Esophagus squamous epithelium (tissue), 5 donors: Measurements from ENCODE around the gene CLCNKB. TPM values are rescaled to one million over a fixed set of nuclear protein-coding genes. Genes with fewer than 3 reads are reported as not detected.

Experiments used
- DNase-seq: peaks from one replicate; lab custom pipeline; 2025; lab: John Stamatoyannopoulos, UW
- H3K27ac ChIP-seq, 4 donors: fragments of 200-600 bp; sonication (generic); one replicate each; pipeline ENCODE4 v1.5.1; 2016 to 2019; ENCODE audit warnings: mild to moderate bottlenecking in 1 of 4
- H3K27me3 ChIP-seq, 4 donors: fragments of 200-600 bp; sonication (generic); 1 replicate in 3 of 4; 2 replicates in 1 of 4; pipeline versions ENCODE4 v1.5.1 to v1.6.0; 2017 to 2021; ENCODE audit warnings: antibody characterized with exemption in 1 of 4
- H3K36me3 ChIP-seq, 3 donors: fragments of 200-600 bp; sonication (generic); one replicate each; pipeline ENCODE4 v1.5.1; 2016 to 2019
- H3K4me1 ChIP-seq, 3 donors: fragments of 200-600 bp; sonication (generic); one replicate each; pipeline ENCODE4 v1.5.1; 2017 to 2019
- H3K4me3 ChIP-seq, 4 donors: fragments of 200-600 bp; sonication (generic); 1 replicate in 3 of 4; 2 replicates in 1 of 4; pipeline ENCODE4 v1.5.1; 2016 to 2019; ENCODE audit warnings: mild to moderate bottlenecking in 2 of 4, moderate library complexity in 1 of 4
- H3K9me3 ChIP-seq, 3 donors: fragments of 200-600 bp; sonication (generic); one replicate each; pipeline ENCODE4 v1.5.1; 2016 to 2019
- POLR2A ChIP-seq, 4 donors: fragments of 450-650 bp; IDR thresholded peaks; one replicate each; pipeline ENCODE4 v1.6.1; 2017; ENCODE audit warnings: antibody characterized with exemption in 4 of 4, mild to moderate bottlenecking in 4 of 4, moderate library complexity in 3 of 4
- WGBS, 2 donors: methylation state at CpG; one replicate each; pipeline ENCODE4 v1.1.5; 2018; 5-methylcytosine and 5-hydroxymethylcytosine counted together
- intact Hi-C: fragments of 100-400 bp; cut with DNase I; formaldehyde crosslinking; loops from one replicate; pipeline ENCODE4 v1.15.0; 2022
- total RNA-seq, 4 donors: library from RNA; depleted of rRNA; stranded (reverse); fragments of >200 nt; gene quantifications; one replicate each; pipeline ENCODE4 v1.1.0, GENCODE V29; 2016
- TF ChIP-seq, protein P1 (sequence below), 6 experiments: fragments of 450-650 bp in 4 of 6; fragments of 200-600 bp in 2 of 6; sonication (generic) in 2 of 6; IDR thresholded peaks; one replicate each; pipeline ENCODE4 v1.5.1; 2016 to 2019; ENCODE audit warnings: antibody characterized with exemption in 6 of 6, mild to moderate bottlenecking in 4 of 6, moderate library complexity in 4 of 6
- donor health status: DM: yes; HTN: yes; CAD: no.

CLCNKB gene
- total RNA-seq, 4 donors from 2014 or later: not detected

DNA sequence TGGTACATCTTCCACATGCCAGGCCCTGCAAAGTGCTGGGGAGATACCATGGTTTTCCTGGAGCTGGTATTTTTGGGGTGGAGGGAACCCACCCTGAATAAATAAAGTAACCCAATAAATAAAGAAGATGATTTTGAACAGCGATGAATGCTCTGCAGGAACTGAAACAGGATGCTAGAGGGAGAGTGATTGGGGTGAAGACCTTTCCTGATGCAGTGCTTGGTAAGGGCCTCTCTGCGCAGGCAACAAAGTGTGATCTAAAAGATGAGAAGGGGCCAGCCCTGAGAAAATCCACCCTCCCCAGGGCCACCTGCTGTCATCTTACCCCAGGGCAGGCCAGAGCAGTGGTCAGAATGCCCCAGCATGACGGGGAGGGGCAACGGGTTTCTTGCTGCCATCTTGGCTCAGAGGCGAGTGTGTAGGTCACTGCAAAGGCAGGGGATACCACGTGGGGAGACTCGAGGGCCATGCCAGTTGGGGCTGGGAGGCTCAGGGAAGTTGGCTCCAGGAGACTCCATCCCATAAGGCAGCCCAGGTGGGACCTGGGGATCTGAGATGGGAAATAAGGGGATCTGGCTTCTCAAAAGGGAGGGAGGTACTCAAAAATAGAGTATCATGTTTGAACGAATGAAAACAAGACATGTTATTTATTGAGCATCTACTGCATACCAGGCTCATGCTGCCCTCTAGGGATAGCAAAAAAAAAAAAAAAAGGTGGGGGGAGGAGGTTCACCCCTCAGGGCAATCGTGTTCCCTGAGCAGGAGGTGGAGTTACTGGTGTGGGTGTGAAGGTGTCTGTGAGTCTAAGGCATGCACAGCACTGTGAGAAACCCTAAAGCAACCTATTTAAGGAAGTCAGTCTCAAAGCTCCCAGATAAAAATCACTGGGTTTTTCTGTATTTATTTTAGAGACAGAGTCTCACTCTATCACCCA, 36.8 kb upstream of the CLCNKB start:
- Histone ChIP-seq H3K4me1 (peaks cover 0 to 19% (median 4%) of the 10 kb centered on the region in 3 donors), H3K36me3 (no peaks in the 10 kb centered on the region), H3K27ac (peak overlapping the region in 1 of 4 donors; percentile 15), H3K27me3 (no peaks in the 10 kb centered on the region), H3K9me3 (no peaks in the 10 kb centered on the region), H3K4me3 (no peak overlapping the region)
- intact Hi-C loops: loop anchor here (10.0 kb wide), 1 partner anchor 48 kb away; no protein-coding TSS in a partner anchor
- no peak for DNase-seq
- TF ChIP-seq, protein P1, sequence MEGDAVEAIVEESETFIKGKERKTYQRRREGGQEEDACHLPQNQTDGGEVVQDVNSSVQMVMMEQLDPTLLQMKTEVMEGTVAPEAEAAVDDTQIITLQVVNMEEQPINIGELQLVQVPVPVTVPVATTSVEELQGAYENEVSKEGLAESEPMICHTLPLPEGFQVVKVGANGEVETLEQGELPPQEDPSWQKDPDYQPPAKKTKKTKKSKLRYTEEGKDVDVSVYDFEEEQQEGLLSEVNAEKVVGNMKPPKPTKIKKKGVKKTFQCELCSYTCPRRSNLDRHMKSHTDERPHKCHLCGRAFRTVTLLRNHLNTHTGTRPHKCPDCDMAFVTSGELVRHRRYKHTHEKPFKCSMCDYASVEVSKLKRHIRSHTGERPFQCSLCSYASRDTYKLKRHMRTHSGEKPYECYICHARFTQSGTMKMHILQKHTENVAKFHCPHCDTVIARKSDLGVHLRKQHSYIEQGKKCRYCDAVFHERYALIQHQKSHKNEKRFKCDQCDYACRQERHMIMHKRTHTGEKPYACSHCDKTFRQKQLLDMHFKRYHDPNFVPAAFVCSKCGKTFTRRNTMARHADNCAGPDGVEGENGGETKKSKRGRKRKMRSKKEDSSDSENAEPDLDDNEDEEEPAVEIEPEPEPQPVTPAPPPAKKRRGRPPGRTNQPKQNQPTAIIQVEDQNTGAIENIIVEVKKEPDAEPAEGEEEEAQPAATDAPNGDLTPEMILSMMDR (IDR thresholded peaks at IDR 0.05): peak in 2 of 6 experiments; percentile 5 to 43
- TF ChIP-seq POLR2A (IDR thresholded peaks at IDR 0.05): no peak
- WGBS, 2 donors: 50 to 54% methylated on average over 8 to 9 of the region's 9 CpGs

DNA sequence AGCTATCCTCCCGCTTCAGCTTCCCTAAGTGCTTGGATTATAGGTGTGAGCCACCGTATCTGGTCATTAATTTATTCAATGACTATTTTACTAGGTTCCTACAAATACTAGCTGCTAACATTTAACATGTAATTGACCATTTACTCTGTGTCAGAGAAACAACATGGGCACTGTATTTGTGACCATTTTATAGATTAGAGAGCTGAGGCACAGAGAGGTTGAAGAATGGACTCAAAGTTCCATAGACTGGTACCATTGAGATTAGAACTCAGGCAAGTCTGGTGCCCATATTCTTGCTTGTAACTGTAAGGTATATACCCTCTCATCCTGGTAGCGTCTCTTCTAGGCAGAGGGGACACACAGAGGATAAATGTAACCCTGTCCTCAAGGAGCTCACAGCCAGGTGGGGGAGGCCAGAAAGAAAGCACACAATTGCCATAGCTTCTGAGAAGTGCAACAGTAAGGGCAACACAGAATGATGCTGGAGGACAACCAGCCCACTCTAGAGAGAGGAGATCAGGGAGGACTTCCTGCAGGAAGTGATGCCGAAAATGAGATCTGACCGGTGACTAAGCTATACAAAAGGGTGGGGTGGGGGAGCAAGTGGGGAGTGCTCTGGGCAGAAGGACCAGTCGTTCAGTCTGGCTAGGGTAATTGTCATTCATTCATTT, 35.8 kb upstream of the CLCNKB start:
- WGBS, 2 donors: 62 to 71% methylated on average over 6 of the region's 6 CpGs
- intact Hi-C loops: loop anchor here (10.0 kb wide), 1 partner anchor 47 kb away; no protein-coding TSS in a partner anchor
- Histone ChIP-seq H3K4me1 (peaks cover 5 to 26% (median 11%) of the 10 kb centered on the region in 3 donors), H3K36me3 (no peaks in the 10 kb centered on the region), H3K4me3 (no peak overlapping the region), H3K27me3 (no peaks in the 10 kb centered on the region), H3K27ac (peak overlapping the region in 1 of 4 donors; percentile 15), H3K9me3 (no peaks in the 10 kb centered on the region)
- no peak for DNase-seq
- TF ChIP-seq POLR2A (IDR thresholded peaks at IDR 0.05): no peak
- TF ChIP-seq, protein P1 (IDR thresholded peaks at IDR 0.05): no peak

GRCh38 chr1:16009030-16009460, 34.5 kb upstream of the CLCNKB start:
- intact Hi-C loops: loop anchor here (10.0 kb wide), 1 partner anchor 46 kb away; no protein-coding TSS in a partner anchor
- Histone ChIP-seq H3K27me3 (no peaks in the 10 kb centered on the region), H3K4me1 (peaks cover 16 to 39% (median 20%) of the 10 kb centered on the region in 3 donors), H3K4me3 (no peak overlapping the region), H3K9me3 (no peaks in the 10 kb centered on the region), H3K27ac (no peak overlapping the region), H3K36me3 (no peaks in the 10 kb centered on the region)
- no peak for TF ChIP-seq POLR2A (IDR thresholded peaks at IDR 0.05)
- TF ChIP-seq, protein P1 (IDR thresholded peaks at IDR 0.05): peak; percentile 93 to 96 (median 95)
- no peak for DNase-seq
- 0% methylated on average over 2 to 4 of the region's 4 CpGs for WGBS, 2 donors

DNA sequence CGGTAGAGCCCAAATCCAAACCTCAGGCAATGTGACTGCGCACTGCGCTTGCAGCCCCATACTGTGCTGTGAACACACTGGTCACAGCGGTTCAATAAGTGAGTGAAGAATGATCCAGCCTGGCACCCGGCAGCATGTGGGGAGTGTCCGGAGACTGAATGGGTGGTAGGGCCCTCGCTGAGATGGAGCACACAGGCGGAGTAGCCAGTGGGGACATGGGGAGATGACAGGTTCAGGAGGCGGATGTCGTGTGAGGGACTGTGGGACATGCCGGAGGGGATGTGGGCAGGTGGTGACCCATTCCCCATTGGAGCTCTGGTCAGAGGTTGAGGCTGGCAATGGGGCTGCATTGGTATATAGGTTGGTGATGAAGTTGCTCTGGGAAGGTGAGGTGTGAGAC, 33.9 kb upstream of the CLCNKB start:
- Histone ChIP-seq H3K9me3 (no peaks in the 10 kb centered on the region), H3K4me3 (no peak overlapping the region), H3K36me3 (no peaks in the 10 kb centered on the region), H3K27ac (no peak overlapping the region), H3K4me1 (peaks cover 16 to 45% (median 20%) of the 10 kb centered on the region in 3 donors), H3K27me3 (no peaks in the 10 kb centered on the region)
- DNase-seq: no peak
- no peak for TF ChIP-seq POLR2A (IDR thresholded peaks at IDR 0.05)
- TF ChIP-seq, protein P1 (IDR thresholded peaks at IDR 0.05): no peak
- intact Hi-C loops: loop anchor here (10.0 kb wide), 1 partner anchor 45 kb away; no protein-coding TSS in a partner anchor
- 79 to 91% methylated on average over 9 to 10 of the region's 11 CpGs for WGBS, 2 donors
